Measurements from ENCODE around the gene CLCN1.
"Not testable (repeated sequence)": the region's sequence is repeated elsewhere in the genome, so short reads cannot be mapped to it uniquely, and the experiment has no call there.

CLCN1 gene

GRCh38 chr7:143388051-143388450 is 72.1 kb downstream of the CLCN1 start:
- DNase-seq: no peak

GRCh38 chr7:143388491-143389101 is 72.7 kb downstream of the CLCN1 start:
- no peak for DNase-seq

GRCh38 chr7:143389316-143390103 is 73.6 kb downstream of the CLCN1 start:
- DNase-seq: no peak

- DNase-seq: no peak
Measured at GRCh38 chr7:143390104-143390772, 74.3 kb downstream of the CLCN1 start.

- DNase-seq: no peak
Measured at GRCh38 chr7:143390773-143391317, 74.9 kb downstream of the CLCN1 start.

- no peak for DNase-seq
Measured at GRCh38 chr7:143391462-143392404, 75.8 kb downstream of the CLCN1 start.

- not testable (repeated sequence) for DNase-seq
Measured at GRCh38 chr7:143392427-143392826, 76.5 kb downstream of the CLCN1 start.

- no peak for DNase-seq
Measured at GRCh38 chr7:143392875-143393266, 77.0 kb downstream of the CLCN1 start.

GRCh38 chr7:143393267-143394041 is 77.5 kb downstream of the CLCN1 start:
- no peak for DNase-seq

- DNase-seq: no peak
Measured at GRCh38 chr7:143394068-143394467, 78.2 kb downstream of the CLCN1 start.

- no peak for DNase-seq
Measured at GRCh38 chr7:143394777-143395176, 78.9 kb downstream of the CLCN1 start.

GRCh38 chr7:143395187-143396149 is 79.6 kb downstream of the CLCN1 start:
- no peak for DNase-seq

GRCh38 chr7:143396182-143396581 is 80.3 kb downstream of the CLCN1 start:
- no peak for DNase-seq

- DNase-seq: no peak
Measured at GRCh38 chr7:143396625-143397556, 81.0 kb downstream of the CLCN1 start.

- DNase-seq: no peak
Measured at GRCh38 chr7:143397710-143398530, 82.0 kb downstream of the CLCN1 start.

GRCh38 chr7:143398616-143399015 is 82.7 kb downstream of the CLCN1 start:
- DNase-seq: no peak

- no peak for DNase-seq
Measured at GRCh38 chr7:143399151-143399550, 83.2 kb downstream of the CLCN1 start.

- no peak for DNase-seq
Measured at GRCh38 chr7:143399642-143400041, 83.7 kb downstream of the CLCN1 start.
